SK-N-SH (cell line): ENCODE measurements around the gene TET2. TPM values are rescaled to one million over a fixed set of nuclear protein-coding genes. Genes with fewer than 3 reads are reported as not detected.

Experiments used
- CTCF ChIA-PET: fragments of 300-600, 350-600 bp; formaldehyde crosslinking; extraction: SDS; loops from one replicate; lab custom pipeline; 2021; lab: Yijun Ruan, JAX
- POLR2A ChIA-PET: fragments of 350-600 bp; sonication (Branson Sonifier 250); formaldehyde crosslinking; extraction: SDS; loops from one replicate; lab custom pipeline; 2020; ENCODE audit warnings: antibody characterized with exemption, inconsistent platforms; lab: Yijun Ruan, JAX
- DNase-seq: peaks from one replicate; pipeline ENCODE4 v3.0.0; 2012
- H2AFZ ChIP-seq: fragments of 200-600 bp; sonication (generic); 2 replicates; pipeline ENCODE4 v1.8.1; 2016; ENCODE audit warnings: antibody characterized with exemption, mild to moderate bottlenecking, low read depth
- H3F3A ChIP-seq: fragments of 200-600 bp; sonication (generic); replicated peaks from 2 replicates; pipeline ENCODE3; 2016; ENCODE audit warnings: antibody characterized with exemption, mild to moderate bottlenecking; ENCODE audit not compliant: insufficient read depth
- H3K27ac ChIP-seq, 2 experiments: fragments of 200-500 bp in 1 of 2; fragments of 200-600 bp in 1 of 2; sonication (Bioruptor generic) in 1 of 2; sonication (generic), shearing (Covaris generic) in 1 of 2; 2 replicates each; pipeline versions ENCODE4 v1.5.1 to v1.6.1; 2014 to 2016; ENCODE audit warnings: low read depth in 2 of 2, inconsistent platforms in 1 of 2, low read length in 1 of 2, mild to moderate bottlenecking in 1 of 2, mixed read lengths in 1 of 2
- H3K27me3 ChIP-seq: fragments of 200-600 bp; sonication (generic), shearing (Covaris generic); 2 replicates; pipeline ENCODE4 v1.6.1; 2016; ENCODE audit warnings: mixed run types; ENCODE audit not compliant: insufficient read depth
- H3K36me3 ChIP-seq, 2 experiments: fragments of 200-500 bp in 1 of 2; fragments of 200-600 bp in 1 of 2; sonication (Bioruptor generic) in 1 of 2; sonication (generic) in 1 of 2; replicated peaks in 1 of 2; 2 replicates each; pipeline versions ENCODE3 to v1.5.1; 2014 to 2016; ENCODE audit warnings: low read length in 1 of 2, mild to moderate bottlenecking in 1 of 2; ENCODE audit not compliant: insufficient read depth in 2 of 2, control insufficient read depth in 1 of 2
- H3K4me1 ChIP-seq, 2 experiments: fragments of 200-500 bp in 1 of 2; fragments of 200-600 bp in 1 of 2; sonication (Bioruptor generic) in 1 of 2; sonication (generic), shearing (Covaris generic) in 1 of 2; 2 replicates each; pipeline versions ENCODE4 v1.5.1 to v1.6.1; 2014 to 2016; ENCODE audit warnings: low read depth in 1 of 2, low read length in 1 of 2, mixed run types in 1 of 2; ENCODE audit not compliant: insufficient read depth in 2 of 2, control insufficient read depth in 1 of 2
- H3K4me2 ChIP-seq: fragments of 200-600 bp; sonication (generic), shearing (Covaris generic); 2 replicates; pipeline ENCODE4 v1.6.1; 2017; ENCODE audit warnings: mixed run types
- H3K4me3 ChIP-seq, 2 experiments: fragments of 200-500 bp in 1 of 2; fragments of 200-600 bp in 1 of 2; sonication (Bioruptor generic) in 1 of 2; sonication (generic), shearing (Covaris generic) in 1 of 2; 2 replicates each; pipeline versions ENCODE4 v1.5.1 to v1.8.1; 2014 to 2016; ENCODE audit warnings: low read depth in 2 of 2, inconsistent platforms in 1 of 2, low read length in 1 of 2, mild to moderate bottlenecking in 1 of 2, mixed read lengths in 1 of 2, moderate library complexity in 1 of 2
- H3K79me2 ChIP-seq: fragments of 200-600 bp; sonication (generic); 2 replicates; pipeline ENCODE4 v1.8.1; 2017; ENCODE audit warnings: mild to moderate bottlenecking; ENCODE audit not compliant: insufficient read depth
- H3K9ac ChIP-seq: fragments of 200-600 bp; sonication (generic); 2 replicates; pipeline ENCODE4 v1.6.1; 2017; ENCODE audit warnings: mixed run types
- H3K9me2 ChIP-seq: fragments of 200-600 bp; sonication (generic); 2 replicates; pipeline ENCODE4 v1.6.1; 2017; ENCODE audit warnings: mixed run types
- H3K9me3 ChIP-seq: fragments of 200-600 bp; sonication (generic); 2 replicates; pipeline ENCODE4 v1.6.1; 2017; ENCODE audit warnings: mixed run types, mild to moderate bottlenecking, moderate library complexity
- H4K20me1 ChIP-seq: fragments of 200-600 bp; sonication (generic); 2 replicates; pipeline ENCODE4 v1.6.1; 2017; ENCODE audit warnings: mild to moderate bottlenecking, mixed run types; ENCODE audit not compliant: insufficient read depth
- CHD2 ChIP-seq: fragments of 150-350 bp; IDR thresholded peaks from 2 replicates; pipeline ENCODE4 v1.6.1; 2018; ENCODE audit warnings: low read length; ENCODE audit not compliant: partially characterized antibody
- EP300 ChIP-seq, 2 experiments: IDR thresholded peaks; 2 replicates each; pipeline versions ENCODE4 v1.4.0 to v1.6.1; 2012; ENCODE audit warnings: borderline replicate concordance in 1 of 2, low read depth in 1 of 2, low read length in 1 of 2
- FOSL2 ChIP-seq: IDR thresholded peaks from 2 replicates; pipeline ENCODE4 v1.4.0; 2012; ENCODE audit warnings: low read depth, mild to moderate bottlenecking, moderate library complexity, borderline replicate concordance
- FOXM1 ChIP-seq: IDR thresholded peaks from 2 replicates; pipeline ENCODE4 v1.4.0; 2012; ENCODE audit warnings: low read depth, mild to moderate bottlenecking
- MXI1 ChIP-seq: IDR thresholded peaks from 2 replicates; pipeline ENCODE4 v1.6.1; 2012; ENCODE audit warnings: mild to moderate bottlenecking, low read depth, low read length, improper control_type of control experiment
- NFIC ChIP-seq: IDR thresholded peaks from 2 replicates; pipeline ENCODE4 v1.4.0; 2012; ENCODE audit warnings: borderline replicate concordance
- POLR2AphosphoS5 ChIP-seq: IDR thresholded peaks from 2 replicates; pipeline ENCODE4 v1.6.1; 2012; ENCODE audit warnings: low read depth, low read length
- RAD21 ChIP-seq: IDR thresholded peaks from 2 replicates; pipeline ENCODE4 v1.6.1; 2012; ENCODE audit warnings: mild to moderate bottlenecking, low read length
- RFX5 ChIP-seq: IDR thresholded peaks from 2 replicates; pipeline ENCODE4 v1.6.1; 2012; ENCODE audit warnings: mild to moderate bottlenecking, improper control_type of control experiment, low read length
- SIN3A ChIP-seq: IDR thresholded peaks from 2 replicates; pipeline ENCODE4 v1.6.1; 2012; ENCODE audit warnings: low read depth, mild to moderate bottlenecking, low read length, moderate library complexity, borderline replicate concordance
- TCF12 ChIP-seq: IDR thresholded peaks from 2 replicates; pipeline ENCODE4 v1.4.0; 2012
- TEAD4 ChIP-seq: IDR thresholded peaks from 2 replicates; pipeline ENCODE4 v1.4.0; 2012; ENCODE audit warnings: mild to moderate bottlenecking, borderline replicate concordance; ENCODE audit not compliant: insufficient read depth
- YY1 ChIP-seq: IDR thresholded peaks from 2 replicates; pipeline ENCODE4 v1.4.0; 2012; ENCODE audit warnings: low read depth, mild to moderate bottlenecking
- WGBS: methylation state at CpG from one replicate; pipeline ENCODE4 v1.1.6; 2017; ENCODE audit warnings: low lambda C conversion rate; 5-methylcytosine and 5-hydroxymethylcytosine counted together
- polyA plus RNA-seq, 3 experiments: library from polyadenylated mRNA; depleted of rRNA; stranded (reverse); fragments of >200 nt; gene quantifications; 2 replicates each; pipeline ENCODE4 v1.2.3, GENCODE V29; 2012
- TF ChIP-seq, protein P1 (sequence below): IDR thresholded peaks from 2 replicates; pipeline ENCODE4 v1.4.0; 2012; ENCODE audit warnings: low read depth
- TF ChIP-seq, protein P2 (sequence below): IDR thresholded peaks from 2 replicates; pipeline ENCODE4; 2012
- TF ChIP-seq, protein P3 (sequence below): IDR thresholded peaks from 2 replicates; pipeline ENCODE4 v1.4.0; 2012; ENCODE audit warnings: low read depth, borderline replicate concordance
- TF ChIP-seq, protein P4 (sequence below): fragments of 150-350 bp; IDR thresholded peaks from 2 replicates; pipeline ENCODE4 v1.6.1; 2017; ENCODE audit warnings: antibody characterized with exemption, low read length, low read depth, borderline replicate concordance

The TET2 gene
- polyA plus RNA-seq, 1 of the 3 experiments (the other 2 are of a cell fraction), result 3.5 TPM

DNA sequence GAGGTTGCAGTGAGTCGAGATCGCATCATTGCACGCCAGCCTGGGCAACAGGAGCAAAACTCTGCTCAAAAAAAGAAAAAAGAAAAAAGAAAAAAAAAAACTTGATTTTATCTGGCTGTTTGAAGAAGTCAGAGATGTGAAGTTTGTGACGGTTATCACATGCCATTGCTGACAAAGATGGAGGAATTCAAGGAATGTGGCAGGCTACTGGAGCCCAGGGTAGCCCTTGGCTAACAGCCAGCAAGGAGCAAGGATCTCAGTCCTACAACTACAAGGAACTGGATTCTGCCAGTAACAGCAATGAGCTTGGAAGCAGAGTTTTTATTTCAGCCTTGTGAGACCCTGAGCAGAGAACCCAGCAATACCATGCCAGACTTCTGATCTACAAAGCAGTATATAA is 24.3 kb upstream of the TET2 start:
- Histone ChIP-seq H3K9me2 (no peaks in the 10 kb centered on the region), H3K4me2 (no peak overlapping the region), H3K79me2 (no peaks in the 10 kb centered on the region), H3K9me3 (no peaks in the 10 kb centered on the region), H3K9ac (no peak overlapping the region), H3F3A (no peaks in the 10 kb centered on the region), H3K36me3 (no peaks in the 10 kb centered on the region), H3K4me1 (peaks cover 0 to 2% of the 10 kb centered on the region in 2 experiments; a peak in 1 of 4 replicates), H2AFZ (no peak overlapping the region), H4K20me1 (no peaks in the 10 kb centered on the region), H3K4me3 (no peak overlapping the region), H3K27me3 (no peaks in the 10 kb centered on the region), H3K27ac (no peak overlapping the region)
- WGBS, result 62% methylated on average over 4 of the region's 4 CpGs
- DNase-seq, result no peak
- ChIA-PET POLR2A (no interaction called here), CTCF (interaction anchor here (1.1 kb wide), 1 partner anchor 352 kb away, joined by 3 read pairs; the partner anchor contains the start of gene PPA2)
- TF ChIP-seq TEAD4 (peak; percentile 43; the same call in 1 of the 2 replicates), MXI1 (no peak), SIN3A (no peak), NFIC (peak; percentile 69), FOSL2 (no peak), YY1 (no peak)
- TF ChIP-seq, protein P1, sequence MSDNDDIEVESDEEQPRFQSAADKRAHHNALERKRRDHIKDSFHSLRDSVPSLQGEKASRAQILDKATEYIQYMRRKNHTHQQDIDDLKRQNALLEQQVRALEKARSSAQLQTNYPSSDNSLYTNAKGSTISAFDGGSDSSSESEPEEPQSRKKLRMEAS, result no peak
- TF ChIP-seq, protein P2, sequence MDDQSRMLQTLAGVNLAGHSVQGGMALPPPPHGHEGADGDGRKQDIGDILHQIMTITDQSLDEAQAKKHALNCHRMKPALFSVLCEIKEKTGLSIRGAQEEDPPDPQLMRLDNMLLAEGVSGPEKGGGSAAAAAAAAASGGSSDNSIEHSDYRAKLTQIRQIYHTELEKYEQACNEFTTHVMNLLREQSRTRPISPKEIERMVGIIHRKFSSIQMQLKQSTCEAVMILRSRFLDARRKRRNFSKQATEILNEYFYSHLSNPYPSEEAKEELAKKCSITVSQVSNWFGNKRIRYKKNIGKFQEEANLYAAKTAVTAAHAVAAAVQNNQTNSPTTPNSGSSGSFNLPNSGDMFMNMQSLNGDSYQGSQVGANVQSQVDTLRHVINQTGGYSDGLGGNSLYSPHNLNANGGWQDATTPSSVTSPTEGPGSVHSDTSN, result no peak

DNA sequence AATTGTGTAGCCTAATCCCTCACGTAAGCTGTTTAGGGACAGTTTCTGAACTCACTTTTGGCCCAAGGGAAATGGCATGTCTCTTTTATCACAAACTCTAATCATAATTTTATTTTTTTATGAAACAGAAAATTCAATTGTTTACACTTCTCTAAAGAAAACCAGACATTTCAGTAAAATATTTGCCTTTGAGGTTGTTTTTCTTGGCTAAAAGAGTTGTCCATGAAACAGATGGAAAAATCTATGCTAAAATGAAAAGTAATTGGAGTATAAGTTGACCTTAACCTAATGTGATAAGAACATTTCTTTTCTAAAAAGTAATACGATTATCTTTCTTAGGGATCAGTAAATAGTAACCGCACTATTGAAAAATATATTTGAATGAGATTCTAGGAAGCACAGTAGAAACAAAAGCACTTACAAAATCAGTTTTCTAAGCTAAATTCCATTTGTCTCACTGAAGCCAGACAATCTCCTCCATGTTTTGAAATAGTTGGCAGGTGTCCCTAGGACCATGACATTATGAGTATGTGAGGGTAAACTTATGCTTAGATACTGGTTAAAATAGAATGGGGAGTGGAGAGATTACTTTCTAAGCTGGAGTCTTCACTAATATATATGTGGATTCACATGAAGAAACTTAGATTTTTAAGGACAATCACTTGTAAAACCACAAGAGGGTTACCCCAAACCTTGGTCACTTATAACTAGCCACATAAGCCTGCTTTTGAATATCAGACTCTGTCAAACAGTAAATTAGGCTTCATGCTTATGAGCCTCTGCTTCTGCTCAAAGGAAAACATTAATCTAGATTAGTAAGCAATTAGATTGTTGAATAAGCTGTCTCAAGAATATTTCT is 20.1 kb upstream of the TET2 start:
- H3K36me3 ChIP-seq, result no peaks in the 10 kb centered on the region
- no peak overlapping the region for H3K4me3 ChIP-seq
- H3K4me1 ChIP-seq, result peaks cover 0 to 2% of the 10 kb centered on the region in 2 experiments; a peak in 1 of 4 replicates
- H3K27me3 ChIP-seq, result no peaks in the 10 kb centered on the region
- ChIA-PET CTCF (no interaction called here), POLR2A (no interaction called here)
- no peaks in the 10 kb centered on the region for H3F3A ChIP-seq
- H3K9me2 ChIP-seq, result no peaks in the 10 kb centered on the region
- no peaks in the 10 kb centered on the region for H3K9me3 ChIP-seq
- H3K9ac ChIP-seq, result no peak overlapping the region
- H4K20me1 ChIP-seq, result no peaks in the 10 kb centered on the region
- no peaks in the 10 kb centered on the region for H3K79me2 ChIP-seq
- H3K4me2 ChIP-seq, result peak overlapping the region; percentile 1; the same call in 1 of the 2 replicates
- peak overlapping the region; percentile 46 to 52; a peak in 2 of 4 replicates for H3K27ac ChIP-seq
- 48% methylated on average over 3 of the region's 3 CpGs for WGBS
- no peak overlapping the region for H2AFZ ChIP-seq
- no peak for DNase-seq
- TF ChIP-seq, protein P3, sequence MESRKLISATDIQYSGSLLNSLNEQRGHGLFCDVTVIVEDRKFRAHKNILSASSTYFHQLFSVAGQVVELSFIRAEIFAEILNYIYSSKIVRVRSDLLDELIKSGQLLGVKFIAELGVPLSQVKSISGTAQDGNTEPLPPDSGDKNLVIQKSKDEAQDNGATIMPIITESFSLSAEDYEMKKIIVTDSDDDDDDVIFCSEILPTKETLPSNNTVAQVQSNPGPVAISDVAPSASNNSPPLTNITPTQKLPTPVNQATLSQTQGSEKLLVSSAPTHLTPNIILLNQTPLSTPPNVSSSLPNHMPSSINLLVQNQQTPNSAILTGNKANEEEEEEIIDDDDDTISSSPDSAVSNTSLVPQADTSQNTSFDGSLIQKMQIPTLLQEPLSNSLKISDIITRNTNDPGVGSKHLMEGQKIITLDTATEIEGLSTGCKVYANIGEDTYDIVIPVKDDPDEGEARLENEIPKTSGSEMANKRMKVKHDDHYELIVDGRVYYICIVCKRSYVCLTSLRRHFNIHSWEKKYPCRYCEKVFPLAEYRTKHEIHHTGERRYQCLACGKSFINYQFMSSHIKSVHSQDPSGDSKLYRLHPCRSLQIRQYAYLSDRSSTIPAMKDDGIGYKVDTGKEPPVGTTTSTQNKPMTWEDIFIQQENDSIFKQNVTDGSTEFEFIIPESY, result no peak
- TF ChIP-seq TCF12 (peak; percentile 75), TEAD4 (no peak), RAD21 (no peak), NFIC (peak; percentile 45; the same call in 1 of the 2 replicates), CHD2 (no peak), EP300 (IDR thresholded peaks at IDR 0.05; ENCODE audit: borderline replicate concordance in 1 of 2, low read depth in 1 of 2, low read length in 1 of 2) (peak in 1 of 2 experiments; percentile 26; a peak in 1 of 4 replicates), FOXM1 (no peak), POLR2AphosphoS5 (peak; percentile 37; the same call in 1 of the 2 replicates), RFX5 (no peak)
- TF ChIP-seq, protein P1, result no peak
- TF ChIP-seq, protein P4, sequence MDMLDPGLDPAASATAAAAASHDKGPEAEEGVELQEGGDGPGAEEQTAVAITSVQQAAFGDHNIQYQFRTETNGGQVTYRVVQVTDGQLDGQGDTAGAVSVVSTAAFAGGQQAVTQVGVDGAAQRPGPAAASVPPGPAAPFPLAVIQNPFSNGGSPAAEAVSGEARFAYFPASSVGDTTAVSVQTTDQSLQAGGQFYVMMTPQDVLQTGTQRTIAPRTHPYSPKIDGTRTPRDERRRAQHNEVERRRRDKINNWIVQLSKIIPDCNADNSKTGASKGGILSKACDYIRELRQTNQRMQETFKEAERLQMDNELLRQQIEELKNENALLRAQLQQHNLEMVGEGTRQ, result no peak
- TF ChIP-seq, protein P2, result peak; percentile 36; the same call in 1 of the 2 replicates
